SIG-M5 treated with dmso at 0.1 percent for 504 hours (cell line): ENCODE data around the gene SLC34A1.
A peak's percentile ranks its signal among the peaks of the same experiment; 100 is the strongest.
"Not testable (repeated sequence)": the region's sequence is repeated elsewhere in the genome, so short reads cannot be mapped to it uniquely, and the experiment has no call there.

ENCODE experiments used
- DNase-seq: peaks from one replicate; lab custom pipeline; 2025; ENCODE audit not compliant: unreplicated experiment; lab: John Stamatoyannopoulos, UW

The SLC34A1 gene

GRCh38 chr5:177354711-177355110 is 29.5 kb upstream of the SLC34A1 start:
- DNase-seq, result no peak

GRCh38 chr5:177355162-177355867 is 28.9 kb upstream of the SLC34A1 start:
- DNase-seq, result no peak

- DNase-seq, result no peak
Observed at GRCh38 chr5:177355868-177356168, 28.4 kb upstream of the SLC34A1 start.

- DNase-seq, result no peak
Observed at GRCh38 chr5:177356746-177357145, 27.5 kb upstream of the SLC34A1 start.

GRCh38 chr5:177357146-177357458 is 27.1 kb upstream of the SLC34A1 start:
- no peak for DNase-seq

GRCh38 chr5:177357459-177358351 is 26.5 kb upstream of the SLC34A1 start, which contains the start of gene RGS14:
Gene RGS14, plus strand, starts transcription at chr5:177357924. Its CDS starts 101 bp downstream, at chr5:177358025.
- DNase-seq, result peak; percentile 97

GRCh38 chr5:177358370-177358819 is 25.8 kb upstream of the SLC34A1 start:
- DNase-seq, result no peak

- DNase-seq, result no peak
Observed at GRCh38 chr5:177359451-177359851, 24.8 kb upstream of the SLC34A1 start.

- DNase-seq, result no peak
Observed at GRCh38 chr5:177359860-177360259, 24.4 kb upstream of the SLC34A1 start.

GRCh38 chr5:177360740-177361139 is 23.5 kb upstream of the SLC34A1 start:
- DNase-seq, result not testable (repeated sequence)

GRCh38 chr5:177361418-177362291 is 22.6 kb upstream of the SLC34A1 start:
- DNase-seq, result no peak

- no peak for DNase-seq
Observed at GRCh38 chr5:177362292-177362609, 22.0 kb upstream of the SLC34A1 start.

- DNase-seq, result peak; percentile 20
Observed at GRCh38 chr5:177362610-177363507, 21.4 kb upstream of the SLC34A1 start.

GRCh38 chr5:177363565-177363964 is 20.7 kb upstream of the SLC34A1 start:
- DNase-seq, result no peak

GRCh38 chr5:177364159-177364962 is 19.9 kb upstream of the SLC34A1 start:
- DNase-seq, result no peak

GRCh38 chr5:177365845-177366527 is 18.2 kb upstream of the SLC34A1 start:
- no peak for DNase-seq

- no peak for DNase-seq
Observed at GRCh38 chr5:177366528-177367322, 17.5 kb upstream of the SLC34A1 start.

- DNase-seq, result no peak
Observed at GRCh38 chr5:177367323-177367848, 16.8 kb upstream of the SLC34A1 start.
